Measurements from ENCODE around the gene SNX32. TPM values are rescaled to one million over a fixed set of nuclear protein-coding genes. Genes with fewer than 3 reads are reported as not detected.

The SNX32 gene
- total and polyA plus RNA-seq, 9 of the 15 experiments (the other 6 are each of a cell fraction or from before 2014, with no cell fraction given) = 0.03 TPM; not detected in 7

GRCh38 chr11:65859095-65859811 is 25.5 kb downstream of the SNX32 start:
- peaks cover 63% of the 10 kb centered on the region for H3K79me2 ChIP-seq (ENCODE audit: control insufficient read depth, insufficient read depth, low read length)
- TF ChIP-seq ZKSCAN1 (IDR thresholded peaks at IDR 0.05; ENCODE audit: low read depth, low read length) (no peak), ZNF165 (CRISPR knock-in tag; IDR thresholded peaks at IDR 0.05; ENCODE audit: borderline replicate concordance) (no peak), MAFF (IDR thresholded peaks at IDR 0.05; ENCODE audit: low read length) (no peak), ZNF76 (CRISPR knock-in tag; IDR thresholded peaks at IDR 0.05; ENCODE audit: borderline replicate concordance) (no peak), RFX5 (IDR thresholded peaks at IDR 0.05; ENCODE audit: low read depth, low read length) (no peak), ZNF561 (CRISPR knock-in tag; conservative IDR thresholded peaks at IDR 0.05) (no peak), MBD1 (CRISPR knock-in tag; IDR thresholded peaks at IDR 0.05) (no peak), IFI16 (CRISPR knock-in tag; IDR thresholded peaks at IDR 0.05) (no peak), ZC3H11A (IDR thresholded peaks at IDR 0.05; ENCODE audit: low read depth, low read length) (no peak), TGIF2 (CRISPR knock-in tag; IDR thresholded peaks at IDR 0.05) (no peak), ZNF282 (CRISPR knock-in tag; IDR thresholded peaks at IDR 0.05) (no peak), CBX5 (IDR thresholded peaks at IDR 0.05; ENCODE audit: borderline replicate concordance, low read depth) (no peak), MCM2 (IDR thresholded peaks at IDR 0.05; ENCODE audit: low read depth) (no peak), ZBTB26 (CRISPR knock-in tag; IDR thresholded peaks at IDR 0.05) (no peak), LCOR (CRISPR knock-in tag; IDR thresholded peaks at IDR 0.05) (no peak), ZNF12 (CRISPR knock-in tag; IDR thresholded peaks at IDR 0.05) (no peak), KDM2B (CRISPR knock-in tag; IDR thresholded peaks at IDR 0.05) (no peak), ATF7 (IDR thresholded peaks at IDR 0.05) (peak; percentile 63; the same call in 1 of the 2 replicates), DPF2 (IDR thresholded peaks at IDR 0.05) (no peak), IRF1 (CRISPR knock-in tag; IDR thresholded peaks at IDR 0.05; ENCODE audit: borderline replicate concordance) (no peak), MEF2D (tag; conservative IDR thresholded peaks at IDR 0.05; ENCODE audit: low read depth) (no peak)

More at GRCh38 chr11:65859095-65859811, 25.5 kb downstream of the SNX32 start:
- Histone ChIP-seq H3K27ac (ENCODE audit: extremely low read depth, low read depth, low read length) (peak overlapping the region; percentile 96), H3K4me3 (peak overlapping the region; percentile 95), H3K4me2 (ENCODE audit: insufficient read depth, low read length) (peak overlapping the region; percentile 95), H2AFZ (ENCODE audit: low read depth, low read length) (peak overlapping the region; percentile 69), H3K36me3 (ENCODE audit: control insufficient read depth, insufficient read depth, low read length) (peaks cover 57% of the 10 kb centered on the region), H3K4me1 (replicated peaks in 1 of 2; ENCODE audit: control insufficient read depth in 2 of 2, insufficient read depth in 2 of 2, low read length in 2 of 2) (peaks cover 14 to 72% of the 10 kb centered on the region in 2 experiments), H3K27me3 (ENCODE audit: control insufficient read depth in 2 of 2, insufficient read depth in 2 of 2, low read length in 2 of 2) (no peaks in the 10 kb centered on the region; a peak in 1 of 5 replicates), H3K9me3 (replicated peaks; ENCODE audit: control insufficient read depth, insufficient read depth, low read depth, low read length) (no peaks in the 10 kb centered on the region), H3K9me1 (ENCODE audit: control insufficient read depth, insufficient read depth, low read length) (peaks cover 11% of the 10 kb centered on the region), H3K9ac (ENCODE audit: insufficient read depth in 1 of 2, low read depth in 2 of 2, low read length in 2 of 2) (peak overlapping the region; percentile 99 to 100), H4K20me1 (replicated peaks; ENCODE audit: control insufficient read depth, insufficient read depth, low read length) (peaks cover 22% of the 10 kb centered on the region)
- ChIA-PET CTCF (ENCODE audit: low intra/inter-chr PET ratio) (interaction anchor here (0.9 to 1.1 kb wide), 2 partner anchors 41 to 130 kb away, joined by 3 read pairs; no protein-coding TSS in a partner anchor), POLR2A (interaction anchor here (0.6 to 5.6 kb wide), 38 partner anchors 10 to 738 kb away, joined by 3 to 151 read pairs (median 4); partner anchors contain the start of genes AP5B1, BANF1, CCDC85B and EIF1AD)
- FAIRE-seq (peak; percentile 90), ATAC-seq (peak; percentile 80), DNase-seq (ENCODE audit: extremely low read depth in 1 of 4, low spot score in 3 of 4) (peak; percentile 82 to 100 (median 89))
- intact Hi-C loops (cut with micrococcal nuclease) = loop anchor here (5.0 kb wide), 1 partner anchor 43 kb away; the partner anchor contains the start of gene FOSL1
- in situ Hi-C loops (cut with MboI) = no loop called here
- BruUV-seq (replicated peaks) = no TSS peak
- WGBS (ENCODE audit: insufficient coverage, low coverage, missing lambda C conversion rate) = under 1% methylated on average over 41 of the region's 46 CpGs
